Measurements from ENCODE around the gene SEC23B. TPM values are rescaled to one million over a fixed set of nuclear protein-coding genes. Genes with fewer than 3 reads are reported as not detected.

The SEC23B gene
- total RNA-seq, 1 experiment from 2014 or later = 71.4 TPM

DNA sequence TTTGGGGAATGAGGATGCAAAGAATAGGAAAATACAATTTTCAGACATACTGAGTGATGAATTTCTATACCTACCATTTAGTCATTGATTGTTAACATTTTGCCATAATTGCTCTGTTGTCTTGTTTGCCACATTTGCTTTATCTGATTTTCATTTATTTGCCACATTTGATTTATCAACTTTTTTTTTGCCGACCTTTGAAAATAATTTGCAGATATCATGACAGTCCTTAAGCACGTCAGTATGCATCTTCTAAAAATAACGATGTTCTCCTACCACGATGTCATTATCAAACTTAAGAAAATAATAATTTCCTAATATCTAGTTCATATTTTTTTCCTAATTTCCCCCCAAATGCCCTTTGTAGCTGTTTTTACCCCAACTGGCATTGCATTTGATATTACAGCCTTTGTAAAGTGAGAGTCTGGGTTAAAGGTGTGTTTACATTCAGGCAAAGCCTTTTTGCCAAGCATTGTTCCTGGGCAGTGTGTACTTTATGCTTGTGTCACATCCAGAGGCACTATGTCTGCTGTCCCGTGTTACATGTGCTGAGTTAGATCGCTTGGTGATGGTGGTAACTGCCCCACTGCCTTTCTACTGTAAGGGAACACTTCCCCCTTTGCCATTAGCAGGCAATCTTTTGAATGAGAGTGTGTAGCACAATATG is 26.4 kb downstream of the SEC23B start:
- no peak for DNase-seq (ENCODE audit: low read depth in 1 of 2, low spot score in 2 of 2)
- Histone ChIP-seq H3K4me3 (no peak overlapping the region), H3K27me3 (replicated peaks) (no peaks in the 10 kb centered on the region), H3K9me3 (replicated peaks) (no peaks in the 10 kb centered on the region), H3K36me3 (peaks cover 60% of the 10 kb centered on the region), H3K4me1 (replicated peaks) (no peaks in the 10 kb centered on the region), H3K27ac (no peak overlapping the region)

DNA sequence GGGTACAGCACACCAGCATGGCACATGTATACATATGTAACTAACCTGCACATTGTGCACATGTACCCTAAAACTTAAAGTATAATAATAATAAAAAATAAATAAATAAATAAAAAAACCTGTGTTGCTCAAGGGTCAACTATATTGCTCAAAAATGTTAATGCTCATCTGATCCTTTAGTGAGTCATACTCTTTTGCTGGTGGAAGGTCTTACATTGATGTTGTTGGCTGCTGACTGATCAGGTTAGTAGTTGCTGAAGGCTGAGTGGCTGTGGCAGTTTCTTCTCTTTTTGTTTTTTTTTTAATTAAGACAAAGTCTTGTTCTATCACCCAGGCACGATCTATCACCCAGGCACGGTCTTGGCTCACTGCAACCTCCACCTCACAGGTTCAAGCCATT is 29.9 kb downstream of the SEC23B start:
- Histone ChIP-seq H3K36me3 (peaks cover 55% of the 10 kb centered on the region), H3K27me3 (replicated peaks) (no peaks in the 10 kb centered on the region), H3K27ac (no peak overlapping the region), H3K4me1 (replicated peaks) (no peaks in the 10 kb centered on the region), H3K9me3 (replicated peaks) (no peaks in the 10 kb centered on the region), H3K4me3 (no peak overlapping the region)
- DNase-seq (ENCODE audit: low read depth in 1 of 2, low spot score in 2 of 2) = no peak

DNA sequence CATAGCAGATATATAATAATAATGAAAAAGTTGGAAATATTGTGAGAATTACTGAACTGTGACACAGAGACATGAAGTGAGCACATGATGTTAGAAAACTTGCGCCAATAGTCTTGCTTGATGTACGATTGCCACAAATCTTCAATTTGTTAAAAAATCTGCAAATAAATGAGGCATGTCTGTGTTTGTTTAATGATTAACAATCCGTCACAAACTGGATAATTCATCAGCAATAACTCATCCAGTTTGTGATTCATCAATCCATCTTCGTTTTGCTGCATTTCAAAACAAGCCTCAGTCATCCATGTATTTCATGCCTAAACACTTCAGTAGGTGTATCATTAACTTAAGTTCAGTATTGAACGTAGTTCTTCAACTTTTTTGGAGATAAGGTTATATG is 34.0 kb downstream of the SEC23B start:
- H3K9me3 ChIP-seq (replicated peaks) = no peaks in the 10 kb centered on the region
- no peak overlapping the region for H3K4me3 ChIP-seq
- H3K27ac ChIP-seq = no peak overlapping the region
- H3K4me1 ChIP-seq (replicated peaks) = no peaks in the 10 kb centered on the region
- H3K27me3 ChIP-seq (replicated peaks) = no peaks in the 10 kb centered on the region
- H3K36me3 ChIP-seq = peaks cover 55% of the 10 kb centered on the region
- no peak for DNase-seq (ENCODE audit: low read depth in 1 of 2, low spot score in 2 of 2)

GRCh38 chr20:18543216-18543615 is 35.5 kb downstream of the SEC23B start:
- no peak overlapping the region for H3K27ac ChIP-seq
- no peak for DNase-seq (ENCODE audit: low read depth in 1 of 2, low spot score in 2 of 2)
- no peaks in the 10 kb centered on the region for H3K4me1 ChIP-seq (replicated peaks)
- H3K9me3 ChIP-seq (replicated peaks) = no peaks in the 10 kb centered on the region
- H3K27me3 ChIP-seq (replicated peaks) = no peaks in the 10 kb centered on the region
- H3K4me3 ChIP-seq = no peak overlapping the region
- peaks cover 59% of the 10 kb centered on the region for H3K36me3 ChIP-seq

DNA sequence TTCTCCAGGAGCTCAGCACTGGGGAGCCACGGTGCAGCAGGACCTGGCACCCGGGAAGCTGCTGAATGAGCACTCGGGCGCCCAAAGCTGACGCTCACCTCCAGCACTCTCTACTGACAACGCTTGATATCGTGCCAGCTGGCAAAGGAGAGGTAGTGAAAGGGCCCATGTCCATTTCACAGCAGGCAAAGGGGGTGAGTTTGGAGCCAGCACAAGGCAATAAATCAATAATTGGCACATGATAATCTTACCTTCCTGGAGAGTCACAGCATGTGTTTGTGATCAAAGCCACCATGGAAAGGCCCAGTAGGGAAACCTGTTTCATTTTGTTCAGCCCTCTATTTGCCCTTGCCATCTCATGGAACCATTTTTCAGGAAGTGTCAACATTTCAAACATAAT is 36.2 kb downstream of the SEC23B start:
- H3K4me1 ChIP-seq (replicated peaks) = no peaks in the 10 kb centered on the region
- no peak for DNase-seq (ENCODE audit: low read depth in 1 of 2, low spot score in 2 of 2)
- peaks cover 58% of the 10 kb centered on the region for H3K36me3 ChIP-seq
- no peak overlapping the region for H3K27ac ChIP-seq
- H3K9me3 ChIP-seq (replicated peaks) = no peaks in the 10 kb centered on the region
- H3K4me3 ChIP-seq = no peak overlapping the region
- no peaks in the 10 kb centered on the region for H3K27me3 ChIP-seq (replicated peaks)

DNA sequence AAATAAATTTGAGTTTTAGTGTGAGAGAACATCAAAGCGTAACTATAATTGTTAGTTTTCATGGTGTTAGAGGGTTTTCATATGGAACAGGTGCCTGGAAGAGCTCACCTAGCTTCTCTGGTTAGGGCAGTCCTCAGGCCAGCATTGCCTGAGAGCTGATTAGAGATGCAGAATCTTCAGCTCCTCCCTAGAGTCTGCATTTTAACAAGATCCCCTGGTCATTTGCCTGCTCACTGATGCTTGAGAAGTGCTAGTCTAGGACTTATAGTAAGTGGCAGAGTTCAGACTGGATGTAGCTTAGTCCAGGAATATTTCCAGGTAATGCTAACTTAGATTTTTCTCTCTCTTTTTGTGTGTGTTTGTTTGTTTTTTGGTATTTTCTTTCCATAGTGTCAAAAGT is 37.8 kb downstream of the SEC23B start:
- no peak overlapping the region for H3K4me3 ChIP-seq
- no peaks in the 10 kb centered on the region for H3K9me3 ChIP-seq (replicated peaks)
- no peak for DNase-seq (ENCODE audit: low read depth in 1 of 2, low spot score in 2 of 2)
- peaks cover 62% of the 10 kb centered on the region for H3K36me3 ChIP-seq
- H3K27me3 ChIP-seq (replicated peaks) = no peaks in the 10 kb centered on the region
- H3K27ac ChIP-seq = no peak overlapping the region
- no peaks in the 10 kb centered on the region for H3K4me1 ChIP-seq (replicated peaks)

DNA sequence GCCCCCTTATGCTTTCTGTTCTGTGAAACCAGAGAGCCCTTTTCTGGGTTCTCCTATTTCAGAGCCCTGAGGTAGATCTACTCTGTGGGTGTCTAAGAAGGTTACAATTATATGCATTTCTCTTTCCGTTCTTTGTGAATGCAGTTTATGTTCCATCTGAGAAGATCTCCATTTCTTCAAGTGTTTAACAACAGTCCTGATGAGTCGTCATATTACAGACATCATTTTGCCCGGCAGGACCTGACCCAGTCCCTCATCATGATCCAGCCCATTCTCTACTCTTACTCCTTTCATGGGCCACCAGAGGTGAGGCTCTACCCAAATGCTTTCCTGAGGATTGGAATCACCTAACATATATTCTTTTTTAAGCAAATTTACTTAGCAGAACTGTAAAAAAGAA is 40.7 kb downstream of the SEC23B start:
- Histone ChIP-seq H3K36me3 (peaks cover 56% of the 10 kb centered on the region), H3K4me3 (no peak overlapping the region), H3K9me3 (replicated peaks) (no peaks in the 10 kb centered on the region), H3K4me1 (replicated peaks) (no peaks in the 10 kb centered on the region), H3K27me3 (replicated peaks) (no peaks in the 10 kb centered on the region), H3K27ac (no peak overlapping the region)
- DNase-seq (ENCODE audit: low read depth in 1 of 2, low spot score in 2 of 2) = no peak

- Histone ChIP-seq H3K4me3 (no peak overlapping the region), H3K27ac (no peak overlapping the region), H3K36me3 (peaks cover 45% of the 10 kb centered on the region), H3K4me1 (replicated peaks) (no peaks in the 10 kb centered on the region), H3K27me3 (replicated peaks) (no peaks in the 10 kb centered on the region), H3K9me3 (replicated peaks) (no peaks in the 10 kb centered on the region)
- no peak for DNase-seq (ENCODE audit: low read depth in 1 of 2, low spot score in 2 of 2)
Measured at GRCh38 chr20:18553746-18554145, 46.0 kb downstream of the SEC23B start.

GRCh38 chr20:18566892-18567738 is 59.4 kb downstream of the SEC23B start, which contains the start of gene SMIM26:
SMIM26 (plus strand) TSS chr20:18567432; CDS start chr20:18567479, 47 bp downstream.
- Histone ChIP-seq H3K27ac (peak within 1 kb of the TSS; percentile 44), H3K9me3 (replicated peaks) (no peaks in the 10 kb centered on the region), H3K4me1 (replicated peaks) (0 out of 2 replicates have a peak, but pooled peaks cover 5% of the 10 kb centered on the region), H3K36me3 (peaks cover 24% of the 10 kb centered on the region), H3K27me3 (replicated peaks) (no peaks in the 10 kb centered on the region), H3K4me3 (peak within 1 kb of the TSS; percentile 64)
- peak; percentile 75 to 88 for DNase-seq (ENCODE audit: low read depth in 1 of 2, low spot score in 2 of 2)

- Histone ChIP-seq H3K9me3 (replicated peaks) (no peaks in the 10 kb centered on the region), H3K27ac (peak overlapping the region; percentile 44), H3K36me3 (peaks cover 21% of the 10 kb centered on the region), H3K4me1 (replicated peaks) (0 out of 2 replicates have a peak, but pooled peaks cover 5% of the 10 kb centered on the region), H3K4me3 (peak overlapping the region; percentile 64), H3K27me3 (replicated peaks) (no peaks in the 10 kb centered on the region)
- DNase-seq (ENCODE audit: low read depth in 1 of 2, low spot score in 2 of 2) = no peak
Measured at GRCh38 chr20:18567739-18568091, 60.0 kb downstream of the SEC23B start.

DNA sequence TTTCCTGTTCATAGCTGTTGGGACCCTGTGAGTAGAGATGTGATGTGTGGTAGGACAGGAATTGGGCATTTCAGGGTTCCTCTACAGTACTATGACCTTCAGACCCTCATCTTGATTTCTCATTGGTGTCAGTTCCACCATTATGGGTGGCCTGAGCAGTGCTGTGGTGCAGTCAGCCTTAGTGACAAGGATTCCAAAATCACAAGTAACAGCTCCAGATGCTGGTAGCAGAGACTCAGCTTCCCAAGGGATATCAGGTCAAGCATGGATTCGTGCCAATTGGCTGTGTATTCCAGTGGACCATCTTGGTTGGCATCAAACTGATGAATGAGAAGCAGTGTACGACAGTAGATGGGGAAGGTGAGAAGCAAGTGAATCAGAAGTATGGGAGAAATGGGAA is 63.3 kb downstream of the SEC23B start:
- Histone ChIP-seq H3K9me3 (replicated peaks) (no peaks in the 10 kb centered on the region), H3K27ac (no peak overlapping the region), H3K36me3 (peaks cover 21% of the 10 kb centered on the region), H3K4me3 (no peak overlapping the region), H3K27me3 (replicated peaks) (no peaks in the 10 kb centered on the region), H3K4me1 (replicated peaks) (0 out of 2 replicates have a peak, but pooled peaks cover 5% of the 10 kb centered on the region)
- no peak for DNase-seq (ENCODE audit: low read depth in 1 of 2, low spot score in 2 of 2)

- Histone ChIP-seq H3K4me3 (no peak overlapping the region), H3K27ac (no peak overlapping the region), H3K27me3 (replicated peaks) (no peaks in the 10 kb centered on the region), H3K9me3 (replicated peaks) (no peaks in the 10 kb centered on the region), H3K4me1 (replicated peaks) (0 out of 2 replicates have a peak, but pooled peaks cover 2% of the 10 kb centered on the region), H3K36me3 (peaks cover 21% of the 10 kb centered on the region)
- DNase-seq (ENCODE audit: low read depth in 1 of 2, low spot score in 2 of 2) = no peak
Measured at GRCh38 chr20:18571578-18571977, 63.8 kb downstream of the SEC23B start.

GRCh38 chr20:18577942-18578341 is 70.2 kb downstream of the SEC23B start:
- H3K9me3 ChIP-seq (replicated peaks) = no peaks in the 10 kb centered on the region
- no peak overlapping the region for H3K4me3 ChIP-seq
- no peaks in the 10 kb centered on the region for H3K27me3 ChIP-seq (replicated peaks)
- H3K27ac ChIP-seq = no peak overlapping the region
- no peaks in the 10 kb centered on the region for H3K36me3 ChIP-seq
- no peaks in the 10 kb centered on the region for H3K4me1 ChIP-seq (replicated peaks)
- no peak for DNase-seq (ENCODE audit: low read depth in 1 of 2, low spot score in 2 of 2)

DNA sequence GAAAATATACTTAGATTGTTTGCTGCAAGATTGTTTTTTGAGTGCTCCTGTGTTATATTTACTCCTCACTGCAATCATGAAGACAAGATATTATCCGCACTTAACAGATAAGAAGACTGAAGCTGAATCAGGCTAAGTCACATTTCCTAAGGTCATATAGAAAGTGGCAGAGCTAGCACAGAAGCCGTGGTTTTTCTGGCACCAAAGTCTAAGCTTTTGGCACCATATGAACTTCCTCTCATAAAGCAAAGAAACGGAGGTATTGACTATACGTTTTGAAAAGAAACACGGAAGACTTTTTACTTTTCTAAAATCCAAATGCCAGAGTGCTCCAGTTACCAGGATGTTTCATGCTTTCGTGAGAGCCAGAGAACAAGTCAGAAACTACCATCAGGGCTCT is 70.8 kb downstream of the SEC23B start:
- no peaks in the 10 kb centered on the region for H3K4me1 ChIP-seq (replicated peaks)
- H3K9me3 ChIP-seq (replicated peaks) = no peaks in the 10 kb centered on the region
- H3K36me3 ChIP-seq = no peaks in the 10 kb centered on the region
- H3K4me3 ChIP-seq = no peak overlapping the region
- DNase-seq (ENCODE audit: low read depth in 1 of 2, low spot score in 2 of 2) = no peak
- no peak overlapping the region for H3K27ac ChIP-seq
- no peaks in the 10 kb centered on the region for H3K27me3 ChIP-seq (replicated peaks)
